Measurements from ENCODE around the gene BLID. TPM values are rescaled to one million over a fixed set of nuclear protein-coding genes. Genes with fewer than 3 reads are reported as not detected.

The BLID gene
- total RNA-seq, 4 donors from 2014 or later: not detected

DNA sequence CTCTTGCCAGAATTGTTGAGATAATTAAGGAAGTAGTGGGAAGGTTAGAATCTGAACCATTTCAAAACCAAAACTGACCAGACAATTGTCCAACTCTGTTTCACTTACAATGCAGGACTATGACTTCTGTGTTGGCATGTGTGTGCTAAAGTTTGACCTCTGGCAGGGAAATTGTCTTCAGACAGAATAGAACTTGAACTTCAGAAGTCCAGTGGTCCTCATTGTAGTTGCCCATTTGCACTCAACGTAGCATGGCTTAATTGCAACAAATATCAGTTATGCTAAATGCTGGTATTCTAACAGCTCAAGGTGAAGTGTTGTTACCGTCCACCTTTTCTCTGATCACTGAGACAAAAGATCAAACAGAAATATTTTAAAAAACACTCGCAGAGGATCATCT is 47.2 kb downstream of the BLID start:
- Histone ChIP-seq H3K27ac (no peak overlapping the region), H3K36me3 (no peaks in the 10 kb centered on the region), H3K4me3 (no peak overlapping the region), H3K27me3 (no peaks in the 10 kb centered on the region), H3K4me1 (peaks cover 0 to 15% (median 0%) of the 10 kb centered on the region in 3 donors), H3K9me3 (no peaks in the 10 kb centered on the region)
- TF ChIP-seq, protein P1, sequence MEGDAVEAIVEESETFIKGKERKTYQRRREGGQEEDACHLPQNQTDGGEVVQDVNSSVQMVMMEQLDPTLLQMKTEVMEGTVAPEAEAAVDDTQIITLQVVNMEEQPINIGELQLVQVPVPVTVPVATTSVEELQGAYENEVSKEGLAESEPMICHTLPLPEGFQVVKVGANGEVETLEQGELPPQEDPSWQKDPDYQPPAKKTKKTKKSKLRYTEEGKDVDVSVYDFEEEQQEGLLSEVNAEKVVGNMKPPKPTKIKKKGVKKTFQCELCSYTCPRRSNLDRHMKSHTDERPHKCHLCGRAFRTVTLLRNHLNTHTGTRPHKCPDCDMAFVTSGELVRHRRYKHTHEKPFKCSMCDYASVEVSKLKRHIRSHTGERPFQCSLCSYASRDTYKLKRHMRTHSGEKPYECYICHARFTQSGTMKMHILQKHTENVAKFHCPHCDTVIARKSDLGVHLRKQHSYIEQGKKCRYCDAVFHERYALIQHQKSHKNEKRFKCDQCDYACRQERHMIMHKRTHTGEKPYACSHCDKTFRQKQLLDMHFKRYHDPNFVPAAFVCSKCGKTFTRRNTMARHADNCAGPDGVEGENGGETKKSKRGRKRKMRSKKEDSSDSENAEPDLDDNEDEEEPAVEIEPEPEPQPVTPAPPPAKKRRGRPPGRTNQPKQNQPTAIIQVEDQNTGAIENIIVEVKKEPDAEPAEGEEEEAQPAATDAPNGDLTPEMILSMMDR (IDR thresholded peaks at IDR 0.05): no peak
- TF ChIP-seq POLR2A (IDR thresholded peaks at IDR 0.05): no peak
- 75 to 82% methylated on average over 3 of the region's 3 CpGs for WGBS, 2 donors
- DNase-seq: no peak
- intact Hi-C loops (cut with DNase I): no loop called here

DNA sequence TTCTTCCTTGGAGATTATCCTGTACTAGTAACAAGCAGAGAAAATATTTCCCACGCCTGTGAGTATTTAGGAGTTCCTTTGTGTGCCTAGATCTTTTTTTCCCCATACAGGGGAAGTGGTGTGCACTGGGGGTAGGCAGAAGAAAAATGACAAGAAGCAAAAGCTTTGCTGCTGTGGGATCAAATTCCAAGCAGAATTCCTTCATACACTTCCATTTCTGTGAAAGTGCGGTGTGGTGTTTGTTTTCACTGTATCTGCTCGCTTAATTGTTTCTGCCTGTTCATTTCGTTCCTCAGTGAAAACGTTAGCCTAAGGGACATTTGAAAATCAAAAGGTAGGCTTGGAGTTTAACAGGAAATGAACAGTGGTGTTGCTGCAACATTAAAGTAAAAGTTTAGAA is 47.9 kb downstream of the BLID start:
- no peaks in the 10 kb centered on the region for H3K9me3 ChIP-seq
- H3K27ac ChIP-seq: no peak overlapping the region
- H3K4me1 ChIP-seq: peaks cover 0 to 15% (median 0%) of the 10 kb centered on the region in 3 donors
- intact Hi-C loops (cut with DNase I): no loop called here
- H3K27me3 ChIP-seq: no peaks in the 10 kb centered on the region
- TF ChIP-seq POLR2A (IDR thresholded peaks at IDR 0.05): no peak
- TF ChIP-seq, protein P1 (IDR thresholded peaks at IDR 0.05): no peak
- no peak for DNase-seq
- H3K4me3 ChIP-seq: no peak overlapping the region
- no peaks in the 10 kb centered on the region for H3K36me3 ChIP-seq
- 40 to 49% methylated on average over 5 of the region's 5 CpGs for WGBS, 2 donors

Small RNAs within 50 kb of the gene (small RNA-seq; reads per million reads assigned to genes)
- gene MIR100 (873 to 2,383 (median 1,360) reads per million in 4 donors), gene MIR125B1 (18.6 to 78.0 (median 45.3) reads per million in 4 donors), gene MIRLET7A2 (5.6 to 18.0 (median 11.1) reads per million in 4 donors)
